Neural cell (in vitro differentiated cells): ENCODE data around the gene XRCC3. TPM values are rescaled to one million over a fixed set of nuclear protein-coding genes. Genes with fewer than 3 reads are reported as not detected.

Experiments
- H2AFZ ChIP-seq: fragments of 200-600, 300-800 bp; sonication (generic), shearing (Covaris generic); 2 replicates; pipeline ENCODE4 v1.6.0; 2014; ENCODE audit warnings: low read depth, mild to moderate bottlenecking, antibody characterized with exemption, low read length, moderate library complexity
- H3F3A ChIP-seq: fragments of 200-600 bp; shearing (Covaris generic); 2 replicates; pipeline ENCODE4 v1.6.1; 2016; ENCODE audit warnings: mild to moderate bottlenecking, moderate library complexity, mixed read lengths, antibody characterized with exemption, low read length; ENCODE audit not compliant: insufficient read depth, poor library complexity, severe bottlenecking
- H3K27ac ChIP-seq: fragments of 200-600, 300-800 bp; sonication (generic), shearing (Covaris generic); 2 replicates; pipeline ENCODE4 v1.5.1; 2014; ENCODE audit warnings: mild to moderate bottlenecking, low read length, moderate library complexity
- H3K27me3 ChIP-seq: fragments of 300-800, 200-600 bp; sonication (generic), shearing (Covaris generic); 2 replicates; pipeline ENCODE4 v1.6.0; 2014; ENCODE audit warnings: mild to moderate bottlenecking, low read depth, low read length, moderate library complexity; ENCODE audit not compliant: insufficient read depth
- H3K36me3 ChIP-seq: fragments of 300-800, 200-600 bp; sonication (generic), shearing (Covaris generic); 2 replicates; pipeline ENCODE4 v1.5.1; 2014; ENCODE audit warnings: mild to moderate bottlenecking, antibody characterized with exemption, low read length, moderate library complexity; ENCODE audit not compliant: insufficient read depth
- H3K4me2 ChIP-seq: fragments of 300-800, 200-600 bp; sonication (generic), shearing (Covaris generic); 2 replicates; pipeline ENCODE4 v1.6.0; 2014; ENCODE audit warnings: mild to moderate bottlenecking, low read length
- H3K4me3 ChIP-seq: fragments of 300-800, 200-600 bp; sonication (generic), shearing (Covaris generic); 2 replicates; pipeline ENCODE4 v1.5.1; 2014; ENCODE audit warnings: mild to moderate bottlenecking, low read length, moderate library complexity
- H3K79me2 ChIP-seq: fragments of 200-600 bp; shearing (Covaris generic); replicated peaks from 2 replicates; pipeline ENCODE4 v1.6.0; 2014; ENCODE audit warnings: mild to moderate bottlenecking, low read length, moderate library complexity; ENCODE audit not compliant: insufficient read depth
- H3K9ac ChIP-seq: fragments of 300-800, 200-600 bp; sonication (generic), shearing (Covaris generic); 2 replicates; pipeline ENCODE4 v1.6.1; 2016; ENCODE audit warnings: mild to moderate bottlenecking, low read length, mixed read lengths
- H3K9me2 ChIP-seq: fragments of 200-600 bp; shearing (Covaris generic); 2 replicates; pipeline ENCODE4 v1.6.1; 2016; ENCODE audit warnings: mild to moderate bottlenecking, low read length, mixed read lengths; ENCODE audit not compliant: insufficient read depth
- H3K9me3 ChIP-seq: fragments of 200-600, 300-800 bp; sonication (generic), shearing (Covaris generic); 2 replicates; pipeline ENCODE4 v1.6.1; 2016; ENCODE audit warnings: mild to moderate bottlenecking, mixed run types, low read length, moderate library complexity, mixed read lengths
- H4K20me1 ChIP-seq: fragments of 200-600 bp; shearing (Covaris generic); 2 replicates; pipeline ENCODE4 v1.6.1; 2016; ENCODE audit warnings: mild to moderate bottlenecking, mixed run types; ENCODE audit not compliant: insufficient read depth
- EP300 ChIP-seq: fragments of 450-650 bp; conservative IDR thresholded peaks from 2 replicates; pipeline ENCODE4 v1.6.1; 2014; ENCODE audit warnings: antibody characterized with exemption, mild to moderate bottlenecking, moderate library complexity; ENCODE audit not compliant: poor library complexity, severe bottlenecking
- EZH2 ChIP-seq: fragments of 200-600, 300-800 bp; shearing (Covaris generic), sonication (generic); IDR thresholded peaks from 2 replicates; pipeline ENCODE4 v1.6.1; 2014; ENCODE audit warnings: antibody characterized with exemption, low read length, borderline replicate concordance, mild to moderate bottlenecking; ENCODE audit not compliant: insufficient read depth, poor library complexity, severe bottlenecking
- MXI1 ChIP-seq: fragments of 450-650 bp; conservative IDR thresholded peaks from 2 replicates; pipeline ENCODE4 v1.6.1; 2014; ENCODE audit warnings: antibody characterized with exemption, mild to moderate bottlenecking; ENCODE audit not compliant: poor library complexity, severe bottlenecking
- POLR2AphosphoS5 ChIP-seq: IDR thresholded peaks from 2 replicates; pipeline ENCODE4 v1.6.1; 2012
- RAD21 ChIP-seq: fragments of 450-650 bp; conservative IDR thresholded peaks from 2 replicates; pipeline ENCODE4 v1.6.1; 2014; ENCODE audit warnings: antibody characterized with exemption, mild to moderate bottlenecking, moderate library complexity
- SMC3 ChIP-seq: fragments of 450-650 bp; conservative IDR thresholded peaks from 2 replicates; pipeline ENCODE4 v1.6.1; 2014; ENCODE audit warnings: antibody characterized with exemption, mild to moderate bottlenecking, moderate library complexity; ENCODE audit not compliant: poor library complexity
- TAF1 ChIP-seq: IDR thresholded peaks from 2 replicates; pipeline ENCODE4 v1.6.1; 2012; ENCODE audit warnings: low read depth
- polyA plus RNA-seq: library from polyadenylated mRNA; depleted of rRNA; stranded (reverse); fragments of >200 nt; gene quantifications from 2 replicates; pipeline ENCODE4 v1.2.3, GENCODE V29; 2014
- TF ChIP-seq, protein P1 (sequence below): fragments of 450-650 bp; IDR thresholded peaks from 2 replicates; pipeline ENCODE4 v1.5.1; 2014; ENCODE audit warnings: antibody characterized with exemption, mild to moderate bottlenecking, moderate library complexity; ENCODE audit not compliant: poor library complexity, severe bottlenecking
- TF ChIP-seq, protein P2 (sequence below): IDR thresholded peaks from 2 replicates; pipeline ENCODE4 v1.6.1; 2012; ENCODE audit warnings: borderline replicate concordance

The XRCC3 gene
- polyA plus RNA-seq, 1 donor from 2014 or later = 14.6 TPM

DNA sequence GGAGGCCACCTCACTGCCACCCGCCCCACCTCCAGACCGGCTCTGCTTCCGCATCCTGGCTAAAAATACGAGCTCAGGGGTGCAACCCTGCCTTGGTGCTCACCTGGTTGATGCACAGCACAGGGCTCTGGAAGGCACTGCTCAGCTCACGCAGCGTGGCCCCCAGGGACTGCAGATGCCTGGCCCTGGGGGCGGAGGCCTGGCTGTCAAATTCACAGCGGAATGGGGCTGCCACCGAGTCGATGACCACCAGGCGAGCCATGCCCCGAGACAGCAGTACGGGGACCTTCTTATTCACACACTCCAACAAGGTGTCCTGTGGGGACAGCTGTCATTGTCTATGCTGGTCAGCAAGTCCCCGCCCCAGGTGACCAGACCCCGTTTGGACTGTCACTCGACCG lies 16.0 kb downstream of the XRCC3 start:
- H3K4me3 ChIP-seq = no peak overlapping the region
- H3K9me3 ChIP-seq = no peaks in the 10 kb centered on the region
- H4K20me1 ChIP-seq = no peaks in the 10 kb centered on the region
- H3K79me2 ChIP-seq = no peaks in the 10 kb centered on the region
- H3K9me2 ChIP-seq = no peaks in the 10 kb centered on the region
- H3K9ac ChIP-seq = no peak overlapping the region
- H3K36me3 ChIP-seq = no peaks in the 10 kb centered on the region
- H3F3A ChIP-seq = no peaks in the 10 kb centered on the region
- no peak overlapping the region for H3K27ac ChIP-seq
- no peak overlapping the region for H2AFZ ChIP-seq
- H3K4me2 ChIP-seq = no peak overlapping the region
- H3K27me3 ChIP-seq = no peaks in the 10 kb centered on the region
- no peak for TF ChIP-seq EP300
- no peak for TF ChIP-seq RAD21
- TF ChIP-seq EZH2 = no peak
- TF ChIP-seq MXI1 = no peak
- TF ChIP-seq, protein P1, sequence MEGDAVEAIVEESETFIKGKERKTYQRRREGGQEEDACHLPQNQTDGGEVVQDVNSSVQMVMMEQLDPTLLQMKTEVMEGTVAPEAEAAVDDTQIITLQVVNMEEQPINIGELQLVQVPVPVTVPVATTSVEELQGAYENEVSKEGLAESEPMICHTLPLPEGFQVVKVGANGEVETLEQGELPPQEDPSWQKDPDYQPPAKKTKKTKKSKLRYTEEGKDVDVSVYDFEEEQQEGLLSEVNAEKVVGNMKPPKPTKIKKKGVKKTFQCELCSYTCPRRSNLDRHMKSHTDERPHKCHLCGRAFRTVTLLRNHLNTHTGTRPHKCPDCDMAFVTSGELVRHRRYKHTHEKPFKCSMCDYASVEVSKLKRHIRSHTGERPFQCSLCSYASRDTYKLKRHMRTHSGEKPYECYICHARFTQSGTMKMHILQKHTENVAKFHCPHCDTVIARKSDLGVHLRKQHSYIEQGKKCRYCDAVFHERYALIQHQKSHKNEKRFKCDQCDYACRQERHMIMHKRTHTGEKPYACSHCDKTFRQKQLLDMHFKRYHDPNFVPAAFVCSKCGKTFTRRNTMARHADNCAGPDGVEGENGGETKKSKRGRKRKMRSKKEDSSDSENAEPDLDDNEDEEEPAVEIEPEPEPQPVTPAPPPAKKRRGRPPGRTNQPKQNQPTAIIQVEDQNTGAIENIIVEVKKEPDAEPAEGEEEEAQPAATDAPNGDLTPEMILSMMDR = no peak
- no peak for TF ChIP-seq SMC3
- TF ChIP-seq POLR2AphosphoS5 = no peak
- TF ChIP-seq, protein P2, sequence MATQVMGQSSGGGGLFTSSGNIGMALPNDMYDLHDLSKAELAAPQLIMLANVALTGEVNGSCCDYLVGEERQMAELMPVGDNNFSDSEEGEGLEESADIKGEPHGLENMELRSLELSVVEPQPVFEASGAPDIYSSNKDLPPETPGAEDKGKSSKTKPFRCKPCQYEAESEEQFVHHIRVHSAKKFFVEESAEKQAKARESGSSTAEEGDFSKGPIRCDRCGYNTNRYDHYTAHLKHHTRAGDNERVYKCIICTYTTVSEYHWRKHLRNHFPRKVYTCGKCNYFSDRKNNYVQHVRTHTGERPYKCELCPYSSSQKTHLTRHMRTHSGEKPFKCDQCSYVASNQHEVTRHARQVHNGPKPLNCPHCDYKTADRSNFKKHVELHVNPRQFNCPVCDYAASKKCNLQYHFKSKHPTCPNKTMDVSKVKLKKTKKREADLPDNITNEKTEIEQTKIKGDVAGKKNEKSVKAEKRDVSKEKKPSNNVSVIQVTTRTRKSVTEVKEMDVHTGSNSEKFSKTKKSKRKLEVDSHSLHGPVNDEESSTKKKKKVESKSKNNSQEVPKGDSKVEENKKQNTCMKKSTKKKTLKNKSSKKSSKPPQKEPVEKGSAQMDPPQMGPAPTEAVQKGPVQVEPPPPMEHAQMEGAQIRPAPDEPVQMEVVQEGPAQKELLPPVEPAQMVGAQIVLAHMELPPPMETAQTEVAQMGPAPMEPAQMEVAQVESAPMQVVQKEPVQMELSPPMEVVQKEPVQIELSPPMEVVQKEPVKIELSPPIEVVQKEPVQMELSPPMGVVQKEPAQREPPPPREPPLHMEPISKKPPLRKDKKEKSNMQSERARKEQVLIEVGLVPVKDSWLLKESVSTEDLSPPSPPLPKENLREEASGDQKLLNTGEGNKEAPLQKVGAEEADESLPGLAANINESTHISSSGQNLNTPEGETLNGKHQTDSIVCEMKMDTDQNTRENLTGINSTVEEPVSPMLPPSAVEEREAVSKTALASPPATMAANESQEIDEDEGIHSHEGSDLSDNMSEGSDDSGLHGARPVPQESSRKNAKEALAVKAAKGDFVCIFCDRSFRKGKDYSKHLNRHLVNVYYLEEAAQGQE = no peak
- no peak for TF ChIP-seq TAF1

DNA sequence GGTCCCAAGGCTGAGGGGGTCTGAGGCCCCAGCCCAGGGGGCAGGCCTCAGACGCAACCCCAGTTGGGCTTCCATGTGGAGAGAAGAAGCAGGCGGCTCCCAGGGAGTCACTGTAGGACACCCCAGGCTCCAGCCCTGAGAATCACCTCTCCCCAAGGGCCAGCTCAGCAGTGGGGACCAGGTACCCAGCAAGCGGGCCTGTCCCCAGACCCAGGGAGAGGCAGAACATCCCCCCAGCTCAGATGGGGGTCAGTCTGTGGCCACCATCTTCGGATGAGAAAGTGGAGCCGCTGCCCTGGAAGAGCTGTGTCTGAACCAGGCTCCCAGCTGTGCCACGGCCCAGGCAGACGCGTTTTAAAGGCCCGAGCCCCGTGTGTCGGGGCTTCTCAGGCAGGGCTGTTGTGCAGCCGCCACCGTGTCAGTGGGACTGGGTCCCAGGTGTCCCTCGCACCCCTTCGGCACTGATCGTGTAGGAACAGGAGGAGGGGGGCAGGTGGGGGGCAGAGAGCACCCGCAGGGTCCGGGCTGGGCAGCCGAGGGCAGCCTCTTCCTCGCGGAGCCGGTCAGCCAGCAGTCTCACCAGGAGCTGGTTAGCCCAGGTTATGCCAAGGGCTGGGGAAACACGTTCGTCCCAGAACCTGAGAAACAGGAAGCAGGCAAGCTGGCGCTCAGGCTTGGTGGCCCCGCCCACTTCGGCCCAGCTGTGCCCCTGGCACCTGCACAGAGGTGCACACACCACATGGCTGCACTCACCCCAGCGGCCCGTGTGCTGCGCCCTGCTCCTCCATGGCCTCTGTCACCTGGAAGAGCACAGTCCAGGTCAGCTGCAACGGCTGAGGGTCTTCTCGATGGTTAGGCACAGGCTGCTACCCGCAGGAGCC lies 16.6 kb downstream of the XRCC3 start:
- H3K9ac ChIP-seq = no peak overlapping the region
- H2AFZ ChIP-seq = no peak overlapping the region
- H3K27me3 ChIP-seq = no peaks in the 10 kb centered on the region
- H3K27ac ChIP-seq = no peak overlapping the region
- H4K20me1 ChIP-seq = no peaks in the 10 kb centered on the region
- peaks cover 4% of the 10 kb centered on the region for H3K36me3 ChIP-seq
- peaks cover 3% of the 10 kb centered on the region for H3K79me2 ChIP-seq
- TF ChIP-seq, protein P1 = no peak
- no peaks in the 10 kb centered on the region for H3F3A ChIP-seq
- H3K4me2 ChIP-seq = no peak overlapping the region
- no peak overlapping the region for H3K4me3 ChIP-seq
- H3K9me3 ChIP-seq = no peaks in the 10 kb centered on the region
- no peaks in the 10 kb centered on the region for H3K9me2 ChIP-seq
